WTC11 (cell line): ENCODE measurements around the gene CELF2. TPM values are rescaled to one million over a fixed set of nuclear protein-coding genes. Genes with fewer than 3 reads are reported as not detected.

ENCODE experiments used
- ATAC-seq: fragments of 200-7000 bp; cut with Tn5 transposase; 2 replicates; pipeline ENCODE4 v1.10.0; 2021; ENCODE audit warnings: mild to moderate bottlenecking, moderate library complexity
- CTCF ChIA-PET: fragments of 300-600 bp; sonication (Branson Sonifier 250); formaldehyde crosslinking; loops from one replicate; lab custom pipeline; 2021; ENCODE audit warnings: antibody characterized with exemption; lab: Charles Lee
- POLR2A ChIA-PET: fragments of 350-600 bp; sonication (Branson Sonifier 250); formaldehyde crosslinking; loops from one replicate; lab custom pipeline; 2021; ENCODE audit warnings: antibody characterized with exemption; lab: Charles Lee
- DNase-seq: peaks from one replicate; pipeline ENCODE4 v3.0.0; 2021; ENCODE audit warnings: low spot score
- H3K27ac Mint-ChIP-seq: 2 replicates; pipeline ENCODE4 v1.8.0; 2021; ENCODE audit warnings: mixed read lengths
- H3K27me3 Mint-ChIP-seq: 2 replicates; pipeline ENCODE4 v1.8.0; 2021; ENCODE audit warnings: low read depth, mild to moderate bottlenecking, moderate library complexity, mixed read lengths
- H3K36me3 Mint-ChIP-seq: 2 replicates; pipeline ENCODE4 v1.8.0; 2021; ENCODE audit warnings: mixed read lengths
- H3K4me1 Mint-ChIP-seq: 2 replicates; pipeline ENCODE4 v1.8.0; 2022; ENCODE audit warnings: mixed read lengths
- H3K4me3 Mint-ChIP-seq: 2 replicates; pipeline ENCODE4 v1.8.0; 2021; ENCODE audit warnings: mild to moderate bottlenecking, moderate library complexity, mixed read lengths
- H3K9me3 Mint-ChIP-seq: 2 replicates; pipeline ENCODE4 v1.8.0; 2021; ENCODE audit warnings: mixed read lengths
- ATF1 ChIP-seq: sonication (generic); formaldehyde crosslinking; IDR thresholded peaks from 2 replicates; pipeline ENCODE4 v1.8.1; 2023; ENCODE audit warnings: mild to moderate bottlenecking, moderate library complexity, missing genetic modification reagents
- CBFB ChIP-seq: sonication (generic); formaldehyde crosslinking; IDR thresholded peaks from 2 replicates; pipeline ENCODE4 v1.8.1; 2022; ENCODE audit warnings: mild to moderate bottlenecking, low read depth, missing genetic modification reagents
- CDX4 ChIP-seq: fragments of 250-450 bp; sonication (Bioruptor Pico); IDR thresholded peaks from 2 replicates; pipeline ENCODE4 v1.9.0; 2021; ENCODE audit warnings: moderate library complexity, mild to moderate bottlenecking, inconsistent platforms, borderline replicate concordance
- EMX1 ChIP-seq: fragments of 250-450 bp; sonication (Bioruptor Pico); IDR thresholded peaks from 2 replicates; pipeline ENCODE4 v1.8.0; 2021; ENCODE audit warnings: mild to moderate bottlenecking
- ETV6 ChIP-seq: sonication (generic); formaldehyde crosslinking; IDR thresholded peaks from 2 replicates; pipeline ENCODE4 v1.8.1; 2022; ENCODE audit warnings: mild to moderate bottlenecking, missing genetic modification reagents
- FOXJ3 ChIP-seq: sonication (generic); formaldehyde crosslinking; IDR thresholded peaks from 2 replicates; pipeline ENCODE4 v1.9.0; 2021; ENCODE audit warnings: missing genetic modification reagents, mild to moderate bottlenecking, borderline replicate concordance
- FOXK1 ChIP-seq: sonication (generic); formaldehyde crosslinking; IDR thresholded peaks from 2 replicates; pipeline ENCODE4 v1.8.0; 2022; ENCODE audit warnings: mild to moderate bottlenecking, moderate library complexity, missing genetic modification reagents
- FOXP1 ChIP-seq: sonication (generic); formaldehyde crosslinking; IDR thresholded peaks from 2 replicates; pipeline ENCODE4 v1.8.0; 2022; ENCODE audit warnings: missing genetic modification reagents, mild to moderate bottlenecking, moderate library complexity, borderline replicate concordance
- MXD4 ChIP-seq: fragments of 250-450 bp; sonication (Bioruptor Pico); IDR thresholded peaks from 2 replicates; pipeline ENCODE4 v1.8.0; 2021; ENCODE audit warnings: mild to moderate bottlenecking, moderate library complexity, borderline replicate concordance
- MYBL2 ChIP-seq: sonication (generic); formaldehyde crosslinking; IDR thresholded peaks from 2 replicates; pipeline ENCODE4 v1.8.1; 2023; ENCODE audit warnings: mild to moderate bottlenecking, moderate library complexity, missing genetic modification reagents
- NFYB ChIP-seq: sonication (generic); formaldehyde crosslinking; conservative IDR thresholded peaks from 2 replicates; pipeline ENCODE4 v1.8.0; 2022; ENCODE audit warnings: low read depth, missing genetic modification reagents
- NR1H2 ChIP-seq: sonication (generic); formaldehyde crosslinking; IDR thresholded peaks from 2 replicates; pipeline ENCODE4 v1.9.0; 2021; ENCODE audit warnings: mild to moderate bottlenecking, moderate library complexity, missing genetic modification reagents
- SMAD3 ChIP-seq: sonication (generic); formaldehyde crosslinking; IDR thresholded peaks from 2 replicates; pipeline ENCODE4 v1.8.0; 2022; ENCODE audit warnings: missing genetic modification reagents, mild to moderate bottlenecking, borderline replicate concordance
- ZNF121 ChIP-seq: sonication (generic); formaldehyde crosslinking; IDR thresholded peaks from 2 replicates; pipeline ENCODE4 v1.8.0; 2023; ENCODE audit warnings: missing genetic modification reagents
- ZNF138 ChIP-seq: sonication (generic); formaldehyde crosslinking; conservative IDR thresholded peaks from 2 replicates; pipeline ENCODE4 v1.8.1; 2022; ENCODE audit warnings: mild to moderate bottlenecking, moderate library complexity, missing genetic modification reagents
- ZNF219 ChIP-seq: sonication (generic); formaldehyde crosslinking; IDR thresholded peaks from 2 replicates; pipeline ENCODE4 v1.8.0; 2023; ENCODE audit warnings: missing genetic modification reagents, mild to moderate bottlenecking, borderline replicate concordance
- ZNF232 ChIP-seq: sonication (generic); formaldehyde crosslinking; IDR thresholded peaks from 2 replicates; pipeline ENCODE4 v1.8.0; 2022; ENCODE audit warnings: mild to moderate bottlenecking, missing genetic modification reagents
- ZNF263 ChIP-seq: sonication (generic); formaldehyde crosslinking; IDR thresholded peaks from 2 replicates; pipeline ENCODE4 v1.8.1; 2022; ENCODE audit warnings: low read depth, mild to moderate bottlenecking, moderate library complexity, missing genetic modification reagents
- ZNF317 ChIP-seq: sonication (generic); formaldehyde crosslinking; IDR thresholded peaks from 2 replicates; pipeline ENCODE4 v1.8.1; 2023; ENCODE audit warnings: low read depth, mild to moderate bottlenecking, moderate library complexity, missing genetic modification reagents, borderline replicate concordance
- ZNF423 ChIP-seq: fragments of 250-450 bp; sonication (Bioruptor Pico); IDR thresholded peaks from 2 replicates; pipeline ENCODE4 v2.1.2; 2022; ENCODE audit warnings: mild to moderate bottlenecking, moderate library complexity
- total RNA-seq: library from RNA; stranded (reverse); gene quantifications from 3 replicates; pipeline ENCODE4 v1.2.3, GENCODE V29; 2021
- TF ChIP-seq, protein P1 (sequence below): fragments of 250-450 bp; sonication (Bioruptor Pico); IDR thresholded peaks from 2 replicates; pipeline ENCODE4 v1.8.0; 2021; ENCODE audit warnings: mild to moderate bottlenecking
- TF ChIP-seq, protein P2 (sequence below): sonication (generic); formaldehyde crosslinking; IDR thresholded peaks from 2 replicates; pipeline ENCODE4 v1.8.1; 2022; ENCODE audit warnings: low read depth, missing genetic modification reagents, borderline replicate concordance
- TF ChIP-seq, protein P3 (sequence below): fragments of 200-600 bp; IDR thresholded peaks from 2 replicates; pipeline ENCODE4 v1.8.0; 2022; ENCODE audit warnings: antibody characterized with exemption
- TF ChIP-seq, protein P4 (sequence below): sonication (generic); formaldehyde crosslinking; IDR thresholded peaks from 2 replicates; pipeline ENCODE4 v1.8.1; 2022; ENCODE audit warnings: mild to moderate bottlenecking, missing genetic modification reagents, moderate library complexity, borderline replicate concordance
- TF ChIP-seq, protein P5 (sequence below): sonication (generic); formaldehyde crosslinking; IDR thresholded peaks from 2 replicates; pipeline ENCODE4 v1.8.1; 2022; ENCODE audit warnings: mild to moderate bottlenecking, moderate library complexity, missing genetic modification reagents

CELF2 gene
- total RNA-seq, 1 experiment from 2014 or later: 24.6 TPM

GRCh38 chr10:11223507-11224140 is 206.0 kb downstream of the CELF2 start:
- CTCF ChIA-PET: no interaction called here

GRCh38 chr10:11224321-11224720 is 206.6 kb downstream of the CELF2 start:
- Mint-ChIP-seq H3K27ac (no peak overlapping the region), H3K27me3 (no peaks in the 10 kb centered on the region), H3K9me3 (no peaks in the 10 kb centered on the region), H3K36me3 (no peaks in the 10 kb centered on the region), H3K4me3 (no peak overlapping the region), H3K4me1 (peaks cover 31% of the 10 kb centered on the region)
- TF ChIP-seq, protein P1, sequence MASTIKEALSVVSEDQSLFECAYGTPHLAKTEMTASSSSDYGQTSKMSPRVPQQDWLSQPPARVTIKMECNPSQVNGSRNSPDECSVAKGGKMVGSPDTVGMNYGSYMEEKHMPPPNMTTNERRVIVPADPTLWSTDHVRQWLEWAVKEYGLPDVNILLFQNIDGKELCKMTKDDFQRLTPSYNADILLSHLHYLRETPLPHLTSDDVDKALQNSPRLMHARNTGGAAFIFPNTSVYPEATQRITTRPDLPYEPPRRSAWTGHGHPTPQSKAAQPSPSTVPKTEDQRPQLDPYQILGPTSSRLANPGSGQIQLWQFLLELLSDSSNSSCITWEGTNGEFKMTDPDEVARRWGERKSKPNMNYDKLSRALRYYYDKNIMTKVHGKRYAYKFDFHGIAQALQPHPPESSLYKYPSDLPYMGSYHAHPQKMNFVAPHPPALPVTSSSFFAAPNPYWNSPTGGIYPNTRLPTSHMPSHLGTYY: no peak
- TF ChIP-seq SMAD3 (CRISPR knock-in tag) (no peak), ZNF219 (CRISPR knock-in tag) (no peak), ZNF317 (CRISPR knock-in tag) (no peak), CDX4 (CRISPR knock-in tag) (no peak), NR1H2 (CRISPR knock-in tag) (no peak), MXD4 (no peak), FOXJ3 (CRISPR knock-in tag) (no peak)
- TF ChIP-seq, protein P2, sequence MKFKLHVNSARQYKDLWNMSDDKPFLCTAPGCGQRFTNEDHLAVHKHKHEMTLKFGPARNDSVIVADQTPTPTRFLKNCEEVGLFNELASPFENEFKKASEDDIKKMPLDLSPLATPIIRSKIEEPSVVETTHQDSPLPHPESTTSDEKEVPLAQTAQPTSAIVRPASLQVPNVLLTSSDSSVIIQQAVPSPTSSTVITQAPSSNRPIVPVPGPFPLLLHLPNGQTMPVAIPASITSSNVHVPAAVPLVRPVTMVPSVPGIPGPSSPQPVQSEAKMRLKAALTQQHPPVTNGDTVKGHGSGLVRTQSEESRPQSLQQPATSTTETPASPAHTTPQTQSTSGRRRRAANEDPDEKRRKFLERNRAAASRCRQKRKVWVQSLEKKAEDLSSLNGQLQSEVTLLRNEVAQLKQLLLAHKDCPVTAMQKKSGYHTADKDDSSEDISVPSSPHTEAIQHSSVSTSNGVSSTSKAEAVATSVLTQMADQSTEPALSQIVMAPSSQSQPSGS: no peak
- DNase-seq (no peak), ATAC-seq (no peak)
- ChIA-PET POLR2A (no interaction called here), CTCF (interaction anchor here (0.8 kb wide), 1 partner anchor 121 kb away, joined by 3 read pairs; no protein-coding TSS in a partner anchor)

More at GRCh38 chr10:11223507-11224140, 206.0 kb downstream of the CELF2 start:
- ATAC-seq (peak; percentile 59), DNase-seq (no peak)
- peaks cover 31% of the 10 kb centered on the region for H3K4me1 Mint-ChIP-seq
- H3K36me3 Mint-ChIP-seq: no peaks in the 10 kb centered on the region
- no peak overlapping the region for H3K27ac Mint-ChIP-seq
- POLR2A ChIA-PET: no interaction called here
- TF ChIP-seq ZNF121 (CRISPR knock-in tag): no peak
- no peak for TF ChIP-seq NFYB (CRISPR knock-in tag)
- TF ChIP-seq, protein P3, sequence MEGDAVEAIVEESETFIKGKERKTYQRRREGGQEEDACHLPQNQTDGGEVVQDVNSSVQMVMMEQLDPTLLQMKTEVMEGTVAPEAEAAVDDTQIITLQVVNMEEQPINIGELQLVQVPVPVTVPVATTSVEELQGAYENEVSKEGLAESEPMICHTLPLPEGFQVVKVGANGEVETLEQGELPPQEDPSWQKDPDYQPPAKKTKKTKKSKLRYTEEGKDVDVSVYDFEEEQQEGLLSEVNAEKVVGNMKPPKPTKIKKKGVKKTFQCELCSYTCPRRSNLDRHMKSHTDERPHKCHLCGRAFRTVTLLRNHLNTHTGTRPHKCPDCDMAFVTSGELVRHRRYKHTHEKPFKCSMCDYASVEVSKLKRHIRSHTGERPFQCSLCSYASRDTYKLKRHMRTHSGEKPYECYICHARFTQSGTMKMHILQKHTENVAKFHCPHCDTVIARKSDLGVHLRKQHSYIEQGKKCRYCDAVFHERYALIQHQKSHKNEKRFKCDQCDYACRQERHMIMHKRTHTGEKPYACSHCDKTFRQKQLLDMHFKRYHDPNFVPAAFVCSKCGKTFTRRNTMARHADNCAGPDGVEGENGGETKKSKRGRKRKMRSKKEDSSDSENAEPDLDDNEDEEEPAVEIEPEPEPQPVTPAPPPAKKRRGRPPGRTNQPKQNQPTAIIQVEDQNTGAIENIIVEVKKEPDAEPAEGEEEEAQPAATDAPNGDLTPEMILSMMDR: no peak
- TF ChIP-seq EMX1: no peak
- peak; percentile 35; the same call in 1 of the 2 replicates for TF ChIP-seq ZNF423 (CRISPR knock-in tag)
- H3K27me3 Mint-ChIP-seq: no peaks in the 10 kb centered on the region
- no peaks in the 10 kb centered on the region for H3K9me3 Mint-ChIP-seq
- no peak overlapping the region for H3K4me3 Mint-ChIP-seq

- ChIA-PET POLR2A (no interaction called here), CTCF (interaction anchor here (0.8 kb wide), 1 partner anchor 121 kb away, joined by 3 read pairs; no protein-coding TSS in a partner anchor)
- H3K27me3 Mint-ChIP-seq: no peaks in the 10 kb centered on the region
- no peaks in the 10 kb centered on the region for H3K36me3 Mint-ChIP-seq
- H3K27ac Mint-ChIP-seq: no peak overlapping the region
- DNase-seq (no peak), ATAC-seq (no peak)
- H3K4me1 Mint-ChIP-seq: peaks cover 31% of the 10 kb centered on the region
- H3K9me3 Mint-ChIP-seq: no peaks in the 10 kb centered on the region
- H3K4me3 Mint-ChIP-seq: no peak overlapping the region
- TF ChIP-seq ATF1 (CRISPR knock-in tag): no peak
- no peak for TF ChIP-seq ZNF232 (CRISPR knock-in tag)
- no peak for TF ChIP-seq MYBL2 (CRISPR knock-in tag)
- no peak for TF ChIP-seq ZNF121 (CRISPR knock-in tag)
- no peak for TF ChIP-seq ZNF138 (CRISPR knock-in tag)
- no peak for TF ChIP-seq ETV6 (CRISPR knock-in tag)
- TF ChIP-seq FOXK1 (CRISPR knock-in tag): no peak
- TF ChIP-seq, protein P4, sequence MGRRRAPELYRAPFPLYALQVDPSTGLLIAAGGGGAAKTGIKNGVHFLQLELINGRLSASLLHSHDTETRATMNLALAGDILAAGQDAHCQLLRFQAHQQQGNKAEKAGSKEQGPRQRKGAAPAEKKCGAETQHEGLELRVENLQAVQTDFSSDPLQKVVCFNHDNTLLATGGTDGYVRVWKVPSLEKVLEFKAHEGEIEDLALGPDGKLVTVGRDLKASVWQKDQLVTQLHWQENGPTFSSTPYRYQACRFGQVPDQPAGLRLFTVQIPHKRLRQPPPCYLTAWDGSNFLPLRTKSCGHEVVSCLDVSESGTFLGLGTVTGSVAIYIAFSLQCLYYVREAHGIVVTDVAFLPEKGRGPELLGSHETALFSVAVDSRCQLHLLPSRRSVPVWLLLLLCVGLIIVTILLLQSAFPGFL (CRISPR knock-in tag): no peak
- TF ChIP-seq ZNF263: no peak
- no peak for TF ChIP-seq FOXP1
- TF ChIP-seq, protein P5, sequence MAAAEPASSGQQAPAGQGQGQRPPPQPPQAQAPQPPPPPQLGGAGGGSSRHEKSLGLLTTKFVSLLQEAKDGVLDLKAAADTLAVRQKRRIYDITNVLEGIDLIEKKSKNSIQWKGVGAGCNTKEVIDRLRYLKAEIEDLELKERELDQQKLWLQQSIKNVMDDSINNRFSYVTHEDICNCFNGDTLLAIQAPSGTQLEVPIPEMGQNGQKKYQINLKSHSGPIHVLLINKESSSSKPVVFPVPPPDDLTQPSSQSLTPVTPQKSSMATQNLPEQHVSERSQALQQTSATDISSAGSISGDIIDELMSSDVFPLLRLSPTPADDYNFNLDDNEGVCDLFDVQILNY (CRISPR knock-in tag): no peak
- no peak for TF ChIP-seq CBFB (CRISPR knock-in tag)
Measured at GRCh38 chr10:11224792-11225416, 207.2 kb downstream of the CELF2 start.
